ENCODE measurements around the gene SMARCAL1. TPM values are rescaled to one million over a fixed set of nuclear protein-coding genes. Genes with fewer than 3 reads are reported as not detected.
A peak's percentile ranks its signal among the peaks of the same experiment; 100 is the strongest.

SMARCAL1 gene
- total and polyA plus RNA-seq, 8 donors = 5.5 to 12.8 (median 7.4) TPM

DNA sequence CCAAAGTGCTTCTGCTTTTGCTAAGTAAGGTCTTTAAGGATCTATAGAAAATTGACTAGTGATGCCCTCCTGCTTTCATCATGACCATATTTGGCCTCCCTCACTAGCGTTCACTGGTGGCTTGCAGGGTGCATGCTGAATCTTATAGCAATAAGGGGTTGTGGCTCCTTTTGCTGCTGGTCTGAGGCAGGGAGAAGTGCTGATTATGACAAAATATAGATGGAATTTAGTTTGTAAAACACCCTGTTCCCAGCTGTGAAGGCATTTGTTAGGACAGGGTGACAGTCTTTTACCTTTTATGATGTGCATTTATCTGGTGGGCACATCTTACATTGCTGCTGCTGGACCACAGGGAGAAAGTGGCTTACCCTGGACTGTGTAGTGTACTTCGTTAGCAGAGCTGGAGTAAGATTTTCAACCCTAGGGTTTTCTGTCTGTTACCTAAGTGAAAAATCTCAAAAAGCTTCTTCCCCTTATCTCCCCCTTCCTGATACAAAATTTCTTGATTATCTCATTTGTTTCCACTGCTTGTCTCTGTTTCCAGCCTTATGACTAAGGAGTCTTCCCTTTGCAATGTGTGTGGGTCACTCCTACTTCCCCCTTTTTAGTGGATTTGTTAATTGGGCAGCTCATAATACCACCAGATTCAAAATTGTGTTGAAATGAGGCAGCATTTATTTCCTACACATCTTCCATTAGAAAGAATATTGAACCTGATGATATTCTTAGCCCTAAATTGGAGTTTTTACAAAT is 65.2 kb downstream of the SMARCAL1 start:
- Histone ChIP-seq H3K27me3 (no peaks in the 10 kb centered on the region), H3K4me1 (no peaks in the 10 kb centered on the region), H3K36me3 (peaks cover 0 to 24% (median 0%) of the 10 kb centered on the region in 3 donors), H3K27ac (no peak overlapping the region), H3K4me3 (no peak overlapping the region), H3K9me3 (no peaks in the 10 kb centered on the region)
- 72 to 93% methylated on average over 2 of the region's 2 CpGs for WGBS, 2 donors
- TF ChIP-seq, protein P1, sequence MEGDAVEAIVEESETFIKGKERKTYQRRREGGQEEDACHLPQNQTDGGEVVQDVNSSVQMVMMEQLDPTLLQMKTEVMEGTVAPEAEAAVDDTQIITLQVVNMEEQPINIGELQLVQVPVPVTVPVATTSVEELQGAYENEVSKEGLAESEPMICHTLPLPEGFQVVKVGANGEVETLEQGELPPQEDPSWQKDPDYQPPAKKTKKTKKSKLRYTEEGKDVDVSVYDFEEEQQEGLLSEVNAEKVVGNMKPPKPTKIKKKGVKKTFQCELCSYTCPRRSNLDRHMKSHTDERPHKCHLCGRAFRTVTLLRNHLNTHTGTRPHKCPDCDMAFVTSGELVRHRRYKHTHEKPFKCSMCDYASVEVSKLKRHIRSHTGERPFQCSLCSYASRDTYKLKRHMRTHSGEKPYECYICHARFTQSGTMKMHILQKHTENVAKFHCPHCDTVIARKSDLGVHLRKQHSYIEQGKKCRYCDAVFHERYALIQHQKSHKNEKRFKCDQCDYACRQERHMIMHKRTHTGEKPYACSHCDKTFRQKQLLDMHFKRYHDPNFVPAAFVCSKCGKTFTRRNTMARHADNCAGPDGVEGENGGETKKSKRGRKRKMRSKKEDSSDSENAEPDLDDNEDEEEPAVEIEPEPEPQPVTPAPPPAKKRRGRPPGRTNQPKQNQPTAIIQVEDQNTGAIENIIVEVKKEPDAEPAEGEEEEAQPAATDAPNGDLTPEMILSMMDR (IDR thresholded peaks at IDR 0.05) = no peak
- peak in 1 of 4 donors; percentile 23 for ATAC-seq
- DNase-seq = no peak
- intact Hi-C loops (cut with DNase I) = no loop called here
- FAIRE-seq = no peak

DNA sequence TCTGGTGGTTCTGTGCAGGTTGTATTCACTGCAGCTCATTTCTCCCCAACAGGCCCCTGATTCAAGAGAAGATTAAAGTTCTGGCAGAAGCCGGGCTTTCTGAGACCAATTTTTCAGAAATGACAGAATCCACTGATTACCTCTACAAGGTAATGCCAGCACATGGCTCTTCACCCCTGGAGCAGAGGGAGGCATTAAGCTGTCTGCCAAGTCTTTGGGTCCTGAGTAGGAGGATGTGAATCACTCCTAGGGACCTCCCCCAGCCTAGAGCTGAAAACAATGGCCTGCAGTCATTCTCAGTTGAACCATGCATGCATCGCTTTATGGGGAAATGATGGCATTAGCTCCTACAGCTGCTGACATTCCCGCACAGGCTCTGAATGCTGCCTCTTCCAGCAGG is 65.9 kb downstream of the SMARCAL1 start:
- intact Hi-C loops (cut with DNase I) = no loop called here
- Histone ChIP-seq H3K4me3 (no peak overlapping the region), H3K27ac (no peak overlapping the region), H3K36me3 (peaks cover 0 to 24% (median 0%) of the 10 kb centered on the region in 3 donors), H3K4me1 (no peaks in the 10 kb centered on the region), H3K27me3 (no peaks in the 10 kb centered on the region), H3K9me3 (no peaks in the 10 kb centered on the region)
- peak in 3 of 4 donors; percentile 30 to 82 (median 74) for ATAC-seq
- peak in 1 of 6 donors; percentile 15 for DNase-seq
- TF ChIP-seq, protein P1 (IDR thresholded peaks at IDR 0.05) = no peak
- 65 to 66% methylated on average over 3 of the region's 3 CpGs for WGBS, 2 donors
- FAIRE-seq = no peak

DNA sequence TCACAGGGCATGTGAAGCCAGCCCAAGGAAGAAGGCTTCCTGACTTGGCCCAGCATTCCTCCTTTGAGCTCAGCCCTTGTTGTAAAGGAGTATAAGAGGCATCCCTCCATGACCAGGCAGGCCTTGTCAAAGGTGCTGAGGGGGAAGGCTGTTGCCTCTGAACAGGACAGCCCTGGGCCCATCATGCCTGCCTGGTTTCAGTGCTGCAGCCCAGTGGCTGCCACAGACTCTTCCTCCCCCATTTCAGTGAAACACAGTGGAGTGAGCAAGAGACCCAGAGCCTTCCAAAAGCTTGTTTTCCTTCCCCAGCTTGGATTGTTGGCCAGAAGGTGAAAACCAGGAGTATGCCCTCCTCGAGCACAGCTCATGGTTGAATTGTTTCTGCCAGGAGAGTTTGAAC is 66.5 kb downstream of the SMARCAL1 start:
- Histone ChIP-seq H3K4me3 (no peak overlapping the region), H3K9me3 (no peaks in the 10 kb centered on the region), H3K27me3 (no peaks in the 10 kb centered on the region), H3K27ac (no peak overlapping the region), H3K36me3 (peaks cover 0 to 24% (median 3%) of the 10 kb centered on the region in 3 donors), H3K4me1 (no peaks in the 10 kb centered on the region)
- FAIRE-seq (no peak), ATAC-seq (no peak), DNase-seq (no peak)
- WGBS, 2 donors = 79 to 89% methylated on average over 1 of the region's 1 CpG
- TF ChIP-seq, protein P1 (IDR thresholded peaks at IDR 0.05) = no peak
- intact Hi-C loops (cut with DNase I) = no loop called here

DNA sequence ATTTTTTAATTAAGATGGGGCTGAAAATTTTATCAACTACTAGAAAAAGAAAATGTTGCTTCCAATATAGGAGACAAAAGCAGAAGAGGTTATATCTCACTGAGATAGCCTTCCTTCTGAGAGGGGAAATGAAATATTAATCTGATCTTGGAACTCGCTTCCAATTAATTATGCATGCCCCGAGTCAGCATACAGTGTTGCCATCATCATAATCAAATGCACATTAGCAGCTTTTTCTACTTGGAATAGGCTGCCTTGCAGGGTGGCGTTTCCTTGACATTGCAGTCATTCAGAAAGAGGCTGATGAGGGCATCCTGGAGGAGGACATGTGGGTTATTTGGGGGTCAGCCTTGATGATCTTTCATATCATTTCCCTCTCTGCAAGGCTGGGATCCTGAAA is 67.9 kb downstream of the SMARCAL1 start:
- DNase-seq = no peak
- Histone ChIP-seq H3K27me3 (no peaks in the 10 kb centered on the region), H3K27ac (no peak overlapping the region), H3K9me3 (no peaks in the 10 kb centered on the region), H3K4me3 (no peak overlapping the region), H3K4me1 (no peaks in the 10 kb centered on the region), H3K36me3 (peaks cover 0 to 24% (median 3%) of the 10 kb centered on the region in 3 donors)
- 82% methylated on average over 3 of the region's 3 CpGs for WGBS, 2 donors
- intact Hi-C loops (cut with DNase I) = no loop called here
- TF ChIP-seq, protein P1 (IDR thresholded peaks at IDR 0.05) = no peak
- no peak for ATAC-seq
- FAIRE-seq = no peak

DNA sequence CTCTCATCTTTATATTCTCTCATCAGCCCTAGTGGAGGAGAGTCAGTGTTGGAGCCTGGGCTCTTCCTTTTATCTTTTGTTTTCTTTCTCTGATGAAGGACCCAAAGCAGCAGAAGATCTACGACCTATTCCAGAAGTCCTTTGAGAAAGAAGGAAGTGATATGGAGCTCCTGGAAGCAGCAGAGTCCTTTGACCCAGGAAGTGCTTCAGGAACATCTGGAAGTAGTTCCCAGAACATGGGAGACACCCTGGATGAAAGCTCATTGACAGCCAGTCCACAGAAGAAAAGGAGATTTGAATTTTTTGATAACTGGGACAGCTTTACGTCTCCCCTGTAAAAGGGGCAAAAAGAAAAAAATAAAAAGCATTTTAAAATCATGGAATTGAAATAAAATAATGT is 70.4 kb downstream of the SMARCAL1 start:
- 86 to 89% methylated on average over 2 of the region's 2 CpGs for WGBS, 2 donors
- Histone ChIP-seq H3K27ac (no peak overlapping the region), H3K36me3 (peaks cover 0 to 19% (median 3%) of the 10 kb centered on the region in 3 donors), H3K27me3 (no peaks in the 10 kb centered on the region), H3K4me3 (no peak overlapping the region), H3K4me1 (no peaks in the 10 kb centered on the region), H3K9me3 (no peaks in the 10 kb centered on the region)
- no peak for FAIRE-seq
- DNase-seq = no peak
- intact Hi-C loops (cut with DNase I) = no loop called here
- ATAC-seq = no peak
- TF ChIP-seq, protein P1 (IDR thresholded peaks at IDR 0.05) = no peak
